ENCODE data around the gene RAB4A. TPM values are rescaled to one million over a fixed set of nuclear protein-coding genes. Genes with fewer than 3 reads are reported as not detected.

RAB4A gene
- total RNA-seq, 2 experiments from 2014 or later: 26.7 to 28.7 TPM

DNA sequence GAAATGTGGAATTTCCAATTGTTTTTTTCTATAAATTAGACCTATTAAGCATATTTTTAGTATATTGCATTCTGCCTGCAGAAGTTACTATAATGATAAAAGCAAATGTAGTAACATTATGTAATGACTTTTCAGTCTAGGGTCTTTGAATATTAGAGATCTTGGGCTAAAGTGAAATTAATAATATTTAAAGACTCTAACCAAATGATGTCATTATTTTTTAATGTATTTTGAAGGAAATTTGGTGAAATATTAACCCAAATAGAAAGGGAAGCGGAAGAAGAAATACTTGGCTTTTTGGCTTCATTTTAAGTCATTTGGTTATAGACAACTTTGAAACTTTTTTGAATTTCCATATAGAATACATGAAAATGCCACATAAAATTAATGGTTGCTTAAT, 26.8 kb downstream of the RAB4A start:
- CTCF ChIA-PET: no interaction called here
- Mint-ChIP-seq H3K27ac (no peak overlapping the region), H3K27me3 (no peaks in the 10 kb centered on the region), H3K36me3 (ENCODE audit: low read depth) (peaks cover 77% of the 10 kb centered on the region), H3K4me1 (ENCODE audit: low read depth) (no peaks in the 10 kb centered on the region), H3K9me3 (no peaks in the 10 kb centered on the region), H3K4me3 (no peak overlapping the region)
- H3K27ac ChIP-seq (ENCODE audit: low read depth in 1 of 2, low read length in 2 of 2): no peak overlapping the region
- H3K4me1 ChIP-seq (ENCODE audit: insufficient read depth, low read length): peaks cover 2% of the 10 kb centered on the region
- no peaks in the 10 kb centered on the region for H3K9me3 ChIP-seq (ENCODE audit: control insufficient read depth in 1 of 2, insufficient read depth in 1 of 2, low read length in 2 of 2)
- TF ChIP-seq, protein P1, sequence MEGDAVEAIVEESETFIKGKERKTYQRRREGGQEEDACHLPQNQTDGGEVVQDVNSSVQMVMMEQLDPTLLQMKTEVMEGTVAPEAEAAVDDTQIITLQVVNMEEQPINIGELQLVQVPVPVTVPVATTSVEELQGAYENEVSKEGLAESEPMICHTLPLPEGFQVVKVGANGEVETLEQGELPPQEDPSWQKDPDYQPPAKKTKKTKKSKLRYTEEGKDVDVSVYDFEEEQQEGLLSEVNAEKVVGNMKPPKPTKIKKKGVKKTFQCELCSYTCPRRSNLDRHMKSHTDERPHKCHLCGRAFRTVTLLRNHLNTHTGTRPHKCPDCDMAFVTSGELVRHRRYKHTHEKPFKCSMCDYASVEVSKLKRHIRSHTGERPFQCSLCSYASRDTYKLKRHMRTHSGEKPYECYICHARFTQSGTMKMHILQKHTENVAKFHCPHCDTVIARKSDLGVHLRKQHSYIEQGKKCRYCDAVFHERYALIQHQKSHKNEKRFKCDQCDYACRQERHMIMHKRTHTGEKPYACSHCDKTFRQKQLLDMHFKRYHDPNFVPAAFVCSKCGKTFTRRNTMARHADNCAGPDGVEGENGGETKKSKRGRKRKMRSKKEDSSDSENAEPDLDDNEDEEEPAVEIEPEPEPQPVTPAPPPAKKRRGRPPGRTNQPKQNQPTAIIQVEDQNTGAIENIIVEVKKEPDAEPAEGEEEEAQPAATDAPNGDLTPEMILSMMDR (IDR thresholded peaks at IDR 0.05): no peak
- POLR2A ChIA-PET: no interaction called here
- no peaks in the 10 kb centered on the region for H3K27me3 ChIP-seq (ENCODE audit: control insufficient read depth in 1 of 2, insufficient read depth in 2 of 2, low read length in 2 of 2)
- DNase-seq (no peak), ATAC-seq (ENCODE audit: poor library complexity) (no peak)
- H3K36me3 ChIP-seq (ENCODE audit: insufficient read depth, low read length): peaks cover 47% of the 10 kb centered on the region
- H3K4me3 ChIP-seq (ENCODE audit: low read length): no peak overlapping the region
- intact Hi-C loops (cut with DNase I, micrococcal nuclease): no loop called here

DNA sequence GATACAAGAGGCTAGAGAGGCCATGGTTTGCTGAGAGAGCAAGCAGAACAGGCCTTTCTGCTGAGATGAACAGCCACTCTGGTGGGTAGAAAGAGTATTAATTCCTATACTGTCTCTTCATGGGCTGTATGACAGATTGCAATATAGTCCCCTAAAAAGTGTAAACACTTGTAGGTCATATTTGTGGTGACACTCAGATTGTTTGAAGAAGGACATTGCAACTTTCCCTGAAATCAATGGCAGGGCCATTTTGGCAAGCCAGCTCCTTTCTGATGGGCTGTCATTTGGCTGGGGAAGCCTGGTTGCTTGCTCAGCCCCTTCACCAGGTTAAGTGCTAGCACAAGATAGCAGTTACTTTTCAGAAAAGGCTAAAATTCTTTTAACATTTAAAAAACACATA, 27.5 kb downstream of the RAB4A start:
- H3K4me1 ChIP-seq (ENCODE audit: insufficient read depth, low read length): peaks cover 2% of the 10 kb centered on the region
- TF ChIP-seq, protein P1 (IDR thresholded peaks at IDR 0.05): no peak
- H3K27me3 ChIP-seq (ENCODE audit: control insufficient read depth in 1 of 2, insufficient read depth in 2 of 2, low read length in 2 of 2): no peaks in the 10 kb centered on the region
- peaks cover 50% of the 10 kb centered on the region for H3K36me3 ChIP-seq (ENCODE audit: insufficient read depth, low read length)
- no peak overlapping the region for H3K27ac Mint-ChIP-seq
- H3K9me3 Mint-ChIP-seq: no peaks in the 10 kb centered on the region
- H3K27me3 Mint-ChIP-seq: no peaks in the 10 kb centered on the region
- no peak overlapping the region for H3K4me3 ChIP-seq (ENCODE audit: low read length)
- DNase-seq (no peak), ATAC-seq (ENCODE audit: poor library complexity) (no peak)
- intact Hi-C loops (cut with DNase I, micrococcal nuclease): no loop called here
- ChIA-PET POLR2A (no interaction called here), CTCF (no interaction called here)
- H3K4me1 Mint-ChIP-seq (ENCODE audit: low read depth): no peaks in the 10 kb centered on the region
- no peak overlapping the region for H3K4me3 Mint-ChIP-seq
- H3K9me3 ChIP-seq (ENCODE audit: control insufficient read depth in 1 of 2, insufficient read depth in 1 of 2, low read length in 2 of 2): no peaks in the 10 kb centered on the region
- no peak overlapping the region for H3K27ac ChIP-seq (ENCODE audit: low read depth in 1 of 2, low read length in 2 of 2)
- peaks cover 82% of the 10 kb centered on the region for H3K36me3 Mint-ChIP-seq (ENCODE audit: low read depth)

DNA sequence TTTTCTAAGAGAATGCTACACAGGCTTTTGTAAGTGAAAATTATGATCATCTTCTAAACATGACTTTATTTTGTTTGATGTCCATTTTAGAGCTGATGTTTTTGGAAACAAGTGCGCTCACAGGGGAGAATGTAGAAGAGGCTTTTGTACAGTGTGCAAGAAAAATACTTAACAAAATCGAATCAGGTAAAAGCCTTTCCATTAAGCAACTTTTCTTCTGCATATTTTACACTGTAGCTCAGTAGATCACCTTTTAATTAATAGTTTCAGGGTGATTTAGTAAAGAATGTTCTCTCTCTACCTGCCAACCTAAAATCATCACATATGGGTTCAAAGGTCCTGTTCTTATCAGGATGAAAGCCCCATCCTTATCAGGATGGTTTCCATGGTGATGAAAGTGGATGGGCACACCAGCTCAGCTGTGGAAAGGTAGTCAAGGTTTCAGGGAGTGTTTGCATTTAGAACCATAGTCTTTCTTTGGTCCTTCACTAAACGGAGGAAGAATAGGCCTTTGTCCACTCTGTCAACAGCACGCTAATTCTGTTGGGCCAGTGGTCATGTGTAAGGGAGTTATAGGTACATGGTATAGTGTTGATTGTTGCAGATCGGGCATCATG, 28.1 kb downstream of the RAB4A start:
- Mint-ChIP-seq H3K27ac (no peak overlapping the region), H3K27me3 (no peaks in the 10 kb centered on the region), H3K4me1 (ENCODE audit: low read depth) (no peaks in the 10 kb centered on the region), H3K4me3 (no peak overlapping the region), H3K9me3 (no peaks in the 10 kb centered on the region), H3K36me3 (ENCODE audit: low read depth) (peaks cover 82% of the 10 kb centered on the region)
- no peaks in the 10 kb centered on the region for H3K27me3 ChIP-seq (ENCODE audit: control insufficient read depth in 1 of 2, insufficient read depth in 2 of 2, low read length in 2 of 2)
- ATAC-seq (ENCODE audit: poor library complexity): no peak
- DNase-seq: no peak
- H3K36me3 ChIP-seq (ENCODE audit: insufficient read depth, low read length): peaks cover 52% of the 10 kb centered on the region
- H3K27ac ChIP-seq (ENCODE audit: low read depth in 1 of 2, low read length in 2 of 2): no peak overlapping the region
- intact Hi-C loops (cut with DNase I, micrococcal nuclease): no loop called here
- TF ChIP-seq, protein P1 (IDR thresholded peaks at IDR 0.05): no peak
- H3K4me1 ChIP-seq (ENCODE audit: insufficient read depth, low read length): peaks cover 1% of the 10 kb centered on the region
- ChIA-PET POLR2A (no interaction called here), CTCF (no interaction called here)
- no peak overlapping the region for H3K4me3 ChIP-seq (ENCODE audit: low read length)
- H3K9me3 ChIP-seq (ENCODE audit: control insufficient read depth in 1 of 2, insufficient read depth in 1 of 2, low read length in 2 of 2): no peaks in the 10 kb centered on the region
